IMR-90 (cell line): ENCODE results near the gene SLC22A25.

Experiments
- RAD21 ChIP-seq: IDR thresholded peaks from 2 replicates; pipeline ENCODE4 v1.6.1; 2012; ENCODE audit warnings: low read length, improper control_type of control experiment
- RCOR1 ChIP-seq: IDR thresholded peaks from 2 replicates; pipeline ENCODE4 v1.6.1; 2012; ENCODE audit warnings: mild to moderate bottlenecking, low read length, improper control_type of control experiment; ENCODE audit not compliant: insufficient replicate concordance

DNA sequence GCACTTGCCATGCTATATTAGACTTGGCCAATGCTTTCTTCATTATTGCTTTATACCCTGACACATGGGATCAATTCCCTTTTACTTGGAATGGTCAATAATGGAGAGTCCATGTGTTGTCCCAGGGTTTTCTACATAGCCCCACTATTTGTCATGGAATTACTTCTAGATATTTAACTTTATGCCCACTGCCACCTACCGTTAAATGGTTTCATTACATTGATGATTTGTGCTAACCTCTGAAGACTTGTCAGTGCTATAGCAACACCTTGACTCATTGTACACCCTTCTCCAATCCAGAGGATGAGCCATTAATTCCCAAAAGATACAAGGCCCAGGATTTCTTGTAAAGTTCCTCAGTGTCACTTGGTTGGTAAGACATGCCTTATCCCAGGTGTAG is 31.4 kb upstream of the SLC22A25 start:
- TF ChIP-seq RAD21 (no peak), RCOR1 (no peak)
